ENCODE measurements around the gene LINGO1. TPM values are rescaled to one million over a fixed set of nuclear protein-coding genes. Genes with fewer than 3 reads are reported as not detected.

The LINGO1 gene
- polyA plus RNA-seq, 1 donor: 25.0 TPM

DNA sequence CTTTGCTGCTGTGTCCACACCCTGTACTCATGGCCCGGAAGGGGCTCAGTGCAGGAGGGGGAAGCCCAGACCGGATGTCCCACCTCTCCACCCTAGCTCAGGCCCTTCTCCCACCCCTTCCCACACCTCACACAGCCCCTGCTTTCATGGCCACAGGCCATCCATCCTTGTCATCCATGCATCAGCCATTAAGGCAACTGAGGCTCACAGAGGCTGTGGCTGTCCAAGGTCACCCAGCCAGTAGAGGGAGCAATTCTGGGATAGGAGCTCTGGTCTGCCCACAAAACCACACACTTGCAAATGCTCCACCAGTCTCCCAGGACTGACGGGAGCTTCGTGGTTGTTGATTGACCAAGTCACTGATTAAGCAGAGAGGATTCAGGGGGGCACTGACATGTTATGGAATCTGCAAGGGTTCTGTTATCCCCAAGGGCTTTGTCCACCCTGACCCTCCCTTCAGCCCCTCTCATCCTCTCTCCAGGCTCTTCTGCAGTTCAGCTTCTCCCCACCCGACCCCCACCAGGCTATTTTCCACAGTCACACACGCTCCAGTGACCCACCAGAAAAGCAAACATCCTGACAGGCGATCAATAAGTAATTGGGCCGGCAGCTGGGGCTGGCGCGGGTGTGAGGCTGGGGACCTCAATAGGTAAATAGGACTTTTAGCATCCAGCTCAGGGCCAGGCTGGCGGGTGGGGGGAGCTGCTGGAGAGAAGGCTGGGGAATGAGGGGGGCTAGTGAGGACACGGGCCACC, 15.1 kb downstream of the LINGO1 start:
- H3K36me3 ChIP-seq (ENCODE audit: control insufficient read depth, insufficient read depth, low read length): no peaks in the 10 kb centered on the region
- peaks cover 4% of the 10 kb centered on the region for H3K4me1 ChIP-seq (ENCODE audit: control insufficient read depth, insufficient read depth, low read length)
- DNase-seq: no peak
- peaks cover 7% of the 10 kb centered on the region for H3K9me3 ChIP-seq (ENCODE audit: control insufficient read depth, low read depth, low read length)
- no peak overlapping the region for H3K4me3 ChIP-seq (ENCODE audit: low read length)
- WGBS (ENCODE audit: insufficient coverage, low lambda C conversion rate): no CpG with 5 or more reads among the region's 12 CpGs
- H3K27me3 ChIP-seq (ENCODE audit: control insufficient read depth, insufficient read depth, low read length): peaks cover 4% of the 10 kb centered on the region
- no peak overlapping the region for H3K27ac ChIP-seq (ENCODE audit: low read length)

DNA sequence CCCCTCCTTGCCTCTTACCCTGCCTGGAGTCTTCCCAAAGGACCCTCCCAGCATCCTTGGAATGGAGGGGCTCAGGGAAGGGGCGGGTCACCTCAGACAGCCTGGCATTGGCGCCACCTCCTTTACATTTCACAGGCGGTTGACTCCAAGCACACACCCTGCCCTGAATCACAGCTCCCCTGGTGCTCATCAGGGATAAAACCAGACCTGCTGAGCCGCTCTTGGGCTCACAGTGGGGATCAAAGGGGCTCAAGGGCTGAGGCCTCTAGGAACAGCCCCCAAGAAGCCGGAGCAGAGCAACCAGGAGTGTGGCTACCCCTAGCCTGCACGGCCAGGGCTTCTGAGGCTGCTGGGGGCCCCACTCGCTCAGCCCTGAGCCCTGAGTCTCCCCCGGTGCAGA, 16.6 kb downstream of the LINGO1 start:
- Histone ChIP-seq H3K4me3 (ENCODE audit: low read length) (no peak overlapping the region), H3K27me3 (ENCODE audit: control insufficient read depth, insufficient read depth, low read length) (peaks cover 2% of the 10 kb centered on the region), H3K36me3 (ENCODE audit: control insufficient read depth, insufficient read depth, low read length) (no peaks in the 10 kb centered on the region), H3K4me1 (ENCODE audit: control insufficient read depth, insufficient read depth, low read length) (no peaks in the 10 kb centered on the region), H3K27ac (ENCODE audit: low read length) (no peak overlapping the region), H3K9me3 (ENCODE audit: control insufficient read depth, low read depth, low read length) (peaks cover 7% of the 10 kb centered on the region)
- WGBS (ENCODE audit: insufficient coverage, low lambda C conversion rate): no CpG with 5 or more reads among the region's 8 CpGs
- DNase-seq: no peak

DNA sequence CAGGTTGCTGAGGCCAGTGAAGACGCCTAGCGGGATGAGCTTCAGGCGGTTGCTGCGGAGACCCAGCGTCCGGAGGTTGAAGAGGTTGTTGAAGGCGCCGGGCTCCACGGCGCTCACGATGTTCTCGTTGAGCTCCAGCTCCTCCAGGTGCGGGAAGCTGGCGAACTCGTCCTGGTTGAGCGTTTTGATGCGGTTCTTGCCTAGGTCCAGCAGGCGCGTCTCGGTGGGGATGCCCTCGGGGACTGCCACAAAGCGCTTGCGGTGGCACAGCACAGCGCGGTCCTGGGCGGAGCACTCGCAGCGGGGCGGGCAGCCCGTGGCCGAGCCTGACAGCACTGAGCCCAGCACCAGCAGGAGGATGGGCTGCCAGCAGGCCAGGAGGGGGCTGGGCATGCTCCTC, 17.2 kb downstream of the LINGO1 start:
- Histone ChIP-seq H3K4me3 (ENCODE audit: low read length) (no peak overlapping the region), H3K9me3 (ENCODE audit: control insufficient read depth, low read depth, low read length) (peaks cover 7% of the 10 kb centered on the region), H3K4me1 (ENCODE audit: control insufficient read depth, insufficient read depth, low read length) (no peaks in the 10 kb centered on the region), H3K27me3 (ENCODE audit: control insufficient read depth, insufficient read depth, low read length) (peaks cover 2% of the 10 kb centered on the region), H3K36me3 (ENCODE audit: control insufficient read depth, insufficient read depth, low read length) (no peaks in the 10 kb centered on the region), H3K27ac (ENCODE audit: low read length) (no peak overlapping the region)
- no CpG with 5 or more reads among the region's 31 CpGs for WGBS (ENCODE audit: insufficient coverage, low lambda C conversion rate)
- DNase-seq: no peak

DNA sequence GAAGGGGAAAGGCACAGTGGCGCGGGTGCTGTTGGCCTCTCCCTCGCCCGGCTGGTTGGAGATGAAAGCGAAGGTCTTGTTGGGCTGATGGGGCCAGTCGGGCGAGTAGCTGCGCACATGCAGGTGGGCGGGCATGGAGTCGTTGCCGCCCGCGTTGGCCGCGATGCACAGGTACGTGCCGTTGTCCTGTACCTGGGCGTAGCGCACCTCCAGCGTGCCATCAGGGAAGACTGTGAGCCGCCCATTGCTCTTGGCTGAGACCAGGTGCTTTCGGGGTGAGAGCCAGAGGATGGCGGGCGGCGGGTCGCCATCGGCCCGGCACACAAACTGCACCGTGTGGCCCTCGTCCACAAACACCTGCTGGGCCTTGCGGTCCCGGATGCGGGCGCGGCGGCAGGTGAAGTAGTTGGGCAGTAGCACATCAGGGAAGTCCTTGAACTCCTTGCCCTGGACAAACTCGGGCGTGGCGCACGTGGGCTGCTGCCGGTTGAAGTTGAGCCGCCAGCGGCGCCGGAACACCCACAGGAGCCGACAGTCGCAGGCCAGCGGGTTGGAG, 18.4 kb downstream of the LINGO1 start:
- no CpG with 5 or more reads among the region's 48 CpGs for WGBS (ENCODE audit: insufficient coverage, low lambda C conversion rate)
- H3K27ac ChIP-seq (ENCODE audit: low read length): no peak overlapping the region
- DNase-seq: no peak
- H3K27me3 ChIP-seq (ENCODE audit: control insufficient read depth, insufficient read depth, low read length): peaks cover 2% of the 10 kb centered on the region
- H3K36me3 ChIP-seq (ENCODE audit: control insufficient read depth, insufficient read depth, low read length): no peaks in the 10 kb centered on the region
- no peaks in the 10 kb centered on the region for H3K4me1 ChIP-seq (ENCODE audit: control insufficient read depth, insufficient read depth, low read length)
- H3K4me3 ChIP-seq (ENCODE audit: low read length): no peak overlapping the region
- H3K9me3 ChIP-seq (ENCODE audit: control insufficient read depth, low read depth, low read length): peaks cover 7% of the 10 kb centered on the region

DNA sequence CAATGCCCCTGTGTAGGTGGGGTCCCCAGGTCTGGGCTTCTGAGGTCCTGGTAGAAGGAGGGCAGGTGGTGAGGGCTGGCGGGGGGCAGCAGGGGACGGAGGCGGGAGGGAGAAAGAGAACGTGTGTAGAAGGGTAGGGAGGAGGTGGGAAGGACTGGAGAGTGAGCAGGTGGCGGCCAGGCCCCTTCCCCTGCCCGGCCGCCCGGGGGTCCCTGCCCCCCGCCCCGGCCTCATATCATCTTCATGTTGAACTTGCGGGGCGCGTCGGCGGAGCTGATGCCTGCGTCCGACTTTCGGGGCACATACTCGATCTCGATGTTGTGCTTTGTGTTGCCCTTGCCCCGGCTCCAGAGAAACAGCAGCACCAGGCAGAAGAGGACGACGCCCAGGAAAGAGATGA, 18.9 kb downstream of the LINGO1 start:
- H3K9me3 ChIP-seq (ENCODE audit: control insufficient read depth, low read depth, low read length): peaks cover 7% of the 10 kb centered on the region
- H3K36me3 ChIP-seq (ENCODE audit: control insufficient read depth, insufficient read depth, low read length): no peaks in the 10 kb centered on the region
- no peak overlapping the region for H3K27ac ChIP-seq (ENCODE audit: low read length)
- no peak overlapping the region for H3K4me3 ChIP-seq (ENCODE audit: low read length)
- peaks cover 2% of the 10 kb centered on the region for H3K27me3 ChIP-seq (ENCODE audit: control insufficient read depth, insufficient read depth, low read length)
- WGBS (ENCODE audit: insufficient coverage, low lambda C conversion rate): no CpG with 5 or more reads among the region's 23 CpGs
- DNase-seq: no peak
- no peaks in the 10 kb centered on the region for H3K4me1 ChIP-seq (ENCODE audit: control insufficient read depth, insufficient read depth, low read length)

DNA sequence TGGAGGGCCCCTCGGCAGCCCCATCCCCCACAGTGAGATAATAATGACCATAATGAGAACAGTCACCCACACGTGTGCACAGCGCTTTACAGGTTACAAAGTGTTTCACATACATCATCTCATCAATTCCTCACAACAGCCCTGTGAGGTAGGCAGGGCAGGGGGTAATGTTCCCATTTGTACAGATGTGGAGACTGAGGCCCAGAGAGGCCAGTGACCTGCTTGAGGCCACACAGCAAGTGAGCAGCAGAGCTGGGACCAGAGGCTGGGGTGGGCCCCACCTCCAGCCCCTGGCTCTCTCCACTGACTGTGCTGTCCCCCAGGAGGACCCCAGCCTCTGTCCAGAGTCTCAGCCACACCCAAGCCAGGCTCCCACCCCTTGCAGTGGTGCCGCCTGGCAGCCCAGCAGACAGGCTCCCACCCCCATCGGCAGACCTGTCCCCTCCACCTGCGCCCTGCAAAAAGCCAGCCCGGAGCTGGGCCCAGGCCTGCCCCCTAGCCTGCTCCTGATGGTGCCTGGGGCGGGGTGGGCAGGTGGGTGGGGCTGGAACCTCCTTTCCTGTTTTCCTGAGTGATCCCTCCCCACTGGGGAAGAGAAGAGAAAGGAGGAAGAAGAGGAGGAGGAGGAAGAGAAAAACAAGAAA, 19.6 kb downstream of the LINGO1 start:
- no peak for DNase-seq
- no peaks in the 10 kb centered on the region for H3K36me3 ChIP-seq (ENCODE audit: control insufficient read depth, insufficient read depth, low read length)
- peaks cover 2% of the 10 kb centered on the region for H3K27me3 ChIP-seq (ENCODE audit: control insufficient read depth, insufficient read depth, low read length)
- no peak overlapping the region for H3K27ac ChIP-seq (ENCODE audit: low read length)
- no peaks in the 10 kb centered on the region for H3K4me1 ChIP-seq (ENCODE audit: control insufficient read depth, insufficient read depth, low read length)
- no CpG with 5 or more reads among the region's 8 CpGs for WGBS (ENCODE audit: insufficient coverage, low lambda C conversion rate)
- H3K9me3 ChIP-seq (ENCODE audit: control insufficient read depth, low read depth, low read length): peaks cover 7% of the 10 kb centered on the region
- no peak overlapping the region for H3K4me3 ChIP-seq (ENCODE audit: low read length)

DNA sequence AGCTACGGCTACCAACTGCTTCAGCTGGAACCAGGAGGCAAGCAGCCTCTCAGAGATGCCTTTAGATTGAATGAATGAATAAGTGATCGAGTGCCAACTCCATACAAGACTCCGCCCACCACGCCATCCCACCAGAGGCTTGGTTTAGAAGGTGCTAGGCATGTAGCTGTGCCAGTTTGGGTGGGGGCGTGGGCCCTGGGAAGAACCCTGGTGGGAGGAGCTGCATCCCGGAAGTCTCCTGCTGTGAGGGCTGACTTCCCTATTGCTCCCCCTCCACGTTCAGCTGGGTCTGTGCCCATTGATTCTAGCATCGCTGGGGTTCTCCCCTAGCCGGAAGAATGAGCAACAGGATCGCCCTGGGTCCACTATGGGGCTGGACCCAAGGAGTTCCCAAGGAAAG, 20.9 kb downstream of the LINGO1 start:
- Histone ChIP-seq H3K4me1 (ENCODE audit: control insufficient read depth, insufficient read depth, low read length) (peaks cover 1% of the 10 kb centered on the region), H3K27me3 (ENCODE audit: control insufficient read depth, insufficient read depth, low read length) (no peaks in the 10 kb centered on the region), H3K4me3 (ENCODE audit: low read length) (no peak overlapping the region), H3K27ac (ENCODE audit: low read length) (no peak overlapping the region), H3K9me3 (ENCODE audit: control insufficient read depth, low read depth, low read length) (peaks cover 7% of the 10 kb centered on the region), H3K36me3 (ENCODE audit: control insufficient read depth, insufficient read depth, low read length) (no peaks in the 10 kb centered on the region)
- WGBS (ENCODE audit: insufficient coverage, low lambda C conversion rate): no CpG with 5 or more reads among the region's 10 CpGs
- no peak for DNase-seq

DNA sequence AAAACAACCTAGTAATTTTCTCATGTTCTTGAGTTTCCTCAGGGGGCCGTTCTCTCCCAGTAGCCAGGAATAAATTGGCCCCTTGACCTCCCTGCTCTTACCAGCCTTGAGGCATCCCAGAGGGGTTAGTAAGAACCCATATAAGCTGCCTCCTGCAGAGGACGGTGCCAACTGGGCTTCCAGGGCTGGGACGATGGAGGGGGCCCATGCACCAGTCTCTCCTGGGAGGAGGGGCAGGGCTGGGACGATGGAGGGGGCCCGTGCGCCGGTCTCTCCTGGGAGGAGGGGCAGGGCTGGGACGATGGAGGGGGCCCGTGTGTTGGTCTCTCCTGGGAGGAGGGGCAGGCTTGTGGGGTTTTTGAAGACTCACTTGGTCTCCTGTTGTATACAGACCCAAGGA, 22.0 kb downstream of the LINGO1 start:
- H3K36me3 ChIP-seq (ENCODE audit: control insufficient read depth, insufficient read depth, low read length): no peaks in the 10 kb centered on the region
- no peak for DNase-seq
- H3K27ac ChIP-seq (ENCODE audit: low read length): no peak overlapping the region
- peaks cover 7% of the 10 kb centered on the region for H3K9me3 ChIP-seq (ENCODE audit: control insufficient read depth, low read depth, low read length)
- peaks cover 7% of the 10 kb centered on the region for H3K4me1 ChIP-seq (ENCODE audit: control insufficient read depth, insufficient read depth, low read length)
- H3K4me3 ChIP-seq (ENCODE audit: low read length): no peak overlapping the region
- peaks cover 3% of the 10 kb centered on the region for H3K27me3 ChIP-seq (ENCODE audit: control insufficient read depth, insufficient read depth, low read length)
- no CpG with 5 or more reads among the region's 9 CpGs for WGBS (ENCODE audit: insufficient coverage, low lambda C conversion rate)

DNA sequence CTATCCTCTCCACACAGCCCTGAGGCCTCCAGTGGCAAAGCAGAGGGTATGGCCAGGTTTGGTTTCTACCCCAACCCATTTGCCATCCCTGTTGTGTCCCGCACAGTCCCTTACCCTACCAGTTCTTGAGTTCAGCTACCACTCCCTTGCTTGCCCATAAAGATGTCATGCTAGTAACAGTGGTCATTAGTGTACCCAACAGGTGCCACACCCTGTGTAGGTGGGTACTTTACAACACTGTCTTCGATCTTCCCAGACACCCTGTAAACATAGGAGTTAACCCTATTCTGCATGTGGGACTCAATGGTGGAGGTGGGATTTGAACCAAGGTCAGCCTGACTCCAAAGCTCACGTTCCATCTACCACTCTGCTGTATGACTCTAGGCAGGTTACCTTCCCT, 23.2 kb downstream of the LINGO1 start:
- no peak overlapping the region for H3K4me3 ChIP-seq (ENCODE audit: low read length)
- peaks cover 15% of the 10 kb centered on the region for H3K4me1 ChIP-seq (ENCODE audit: control insufficient read depth, insufficient read depth, low read length)
- DNase-seq: no peak
- H3K27ac ChIP-seq (ENCODE audit: low read length): no peak overlapping the region
- H3K9me3 ChIP-seq (ENCODE audit: control insufficient read depth, low read depth, low read length): peaks cover 4% of the 10 kb centered on the region
- peaks cover 14% of the 10 kb centered on the region for H3K27me3 ChIP-seq (ENCODE audit: control insufficient read depth, insufficient read depth, low read length)
- WGBS (ENCODE audit: insufficient coverage, low lambda C conversion rate): no CpG with 5 or more reads among the region's 3 CpGs
- no peaks in the 10 kb centered on the region for H3K36me3 ChIP-seq (ENCODE audit: control insufficient read depth, insufficient read depth, low read length)

DNA sequence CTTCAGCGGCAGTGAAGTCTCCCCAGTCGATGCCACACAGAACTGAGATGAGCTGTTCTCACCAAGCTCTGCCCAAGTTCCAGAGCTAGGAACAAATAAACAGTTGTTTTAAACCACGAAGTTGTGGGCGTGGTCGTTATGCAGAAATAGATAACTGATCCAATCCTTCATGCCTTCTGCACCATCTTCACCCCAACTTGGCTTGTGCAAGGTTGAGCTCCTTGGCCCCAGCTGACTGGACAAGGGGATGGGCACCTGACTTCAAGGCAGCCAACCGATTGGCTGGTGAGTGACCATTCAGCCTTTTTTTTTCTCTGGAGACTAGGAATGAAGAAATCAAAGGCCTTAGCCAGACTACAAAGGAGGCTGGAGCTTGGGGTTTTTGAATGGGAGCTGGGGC, 23.9 kb downstream of the LINGO1 start:
- no peaks in the 10 kb centered on the region for H3K36me3 ChIP-seq (ENCODE audit: control insufficient read depth, insufficient read depth, low read length)
- H3K4me1 ChIP-seq (ENCODE audit: control insufficient read depth, insufficient read depth, low read length): peaks cover 15% of the 10 kb centered on the region
- H3K27me3 ChIP-seq (ENCODE audit: control insufficient read depth, insufficient read depth, low read length): peaks cover 14% of the 10 kb centered on the region
- no peaks in the 10 kb centered on the region for H3K9me3 ChIP-seq (ENCODE audit: control insufficient read depth, low read depth, low read length)
- DNase-seq: no peak
- no CpG with 5 or more reads among the region's 6 CpGs for WGBS (ENCODE audit: insufficient coverage, low lambda C conversion rate)
- H3K4me3 ChIP-seq (ENCODE audit: low read length): no peak overlapping the region
- H3K27ac ChIP-seq (ENCODE audit: low read length): no peak overlapping the region

Measured in large intestine (tissue), 3 donors.